Peyer's patch (tissue), 4 donors: ENCODE data around the gene GLRX3. TPM values are rescaled to one million over a fixed set of nuclear protein-coding genes. Genes with fewer than 3 reads are reported as not detected.

Source experiments
- DNase-seq, 3 donors: peaks; one replicate each; pipeline ENCODE4 v3.0.0-alpha.2; 2017 to 2019
- H3K27ac ChIP-seq, 4 donors: fragments of 200-600 bp; sonication (generic); one replicate each; pipeline ENCODE4 v1.5.1; 2016 to 2019
- H3K27me3 ChIP-seq, 2 donors: fragments of 200-600 bp; sonication (generic); one replicate each; pipeline ENCODE4 v1.5.1; 2019
- H3K36me3 ChIP-seq, 3 donors: fragments of 200-600 bp; sonication (generic); one replicate each; pipeline ENCODE4 v1.5.1; 2016 to 2019
- H3K4me1 ChIP-seq, 4 donors: fragments of 200-600 bp; sonication (generic); one replicate each; pipeline ENCODE4 v1.5.1; 2016 to 2019
- H3K4me3 ChIP-seq, 4 donors: fragments of 200-600 bp; sonication (generic); 1 replicate in 3 of 4; 2 replicates in 1 of 4; pipeline ENCODE4 v1.5.1; 2016 to 2019; ENCODE audit warnings: mild to moderate bottlenecking in 1 of 4
- H3K9me3 ChIP-seq, 4 donors: fragments of 200-600 bp; sonication (generic); one replicate each; pipeline ENCODE4 v1.5.1; 2016 to 2019; ENCODE audit warnings: mild to moderate bottlenecking in 1 of 4
- CTCF ChIP-seq, 6 experiments: fragments of 450-650 bp in 4 of 6; fragments of 200-600 bp in 2 of 6; sonication (generic) in 1 of 6; IDR thresholded peaks; one replicate each; pipeline ENCODE4 v1.5.1; 2017 to 2019; ENCODE audit warnings: antibody characterized with exemption in 6 of 6, mild to moderate bottlenecking in 3 of 6, moderate library complexity in 1 of 6
- POLR2A ChIP-seq, 2 donors: fragments of 450-650 bp; IDR thresholded peaks; one replicate each; pipeline ENCODE4 v1.5.1; 2017; ENCODE audit warnings: antibody characterized with exemption in 2 of 2, mild to moderate bottlenecking in 2 of 2, moderate library complexity in 2 of 2
- total RNA-seq, 4 donors: library from RNA; depleted of rRNA; stranded (reverse); fragments of >200 nt; gene quantifications; one replicate each; pipeline ENCODE4 v1.1.0, GENCODE V29; 2016

The GLRX3 gene
- total RNA-seq, 4 donors from 2014 or later: 23.9 to 53.8 (median 30.6) TPM

GRCh38 chr10:130194991-130195645 lies 58.9 kb downstream of the GLRX3 start:
- Histone ChIP-seq H3K4me3 (no peak overlapping the region), H3K27me3 (no peaks in the 10 kb centered on the region), H3K36me3 (no peaks in the 10 kb centered on the region), H3K4me1 (peaks cover 0 to 8% (median 5%) of the 10 kb centered on the region in 4 donors), H3K9me3 (no peaks in the 10 kb centered on the region), H3K27ac (no peak overlapping the region)
- no peak for DNase-seq
- no peak for TF ChIP-seq CTCF (IDR thresholded peaks at IDR 0.05)

GRCh38 chr10:130195746-130196294 lies 59.6 kb downstream of the GLRX3 start:
- no peak for DNase-seq
- H3K36me3 ChIP-seq: no peaks in the 10 kb centered on the region
- no peak overlapping the region for H3K27ac ChIP-seq
- no peaks in the 10 kb centered on the region for H3K9me3 ChIP-seq
- H3K4me1 ChIP-seq: peaks cover 0 to 2% (median under 1%) of the 10 kb centered on the region in 4 donors
- TF ChIP-seq POLR2A (IDR thresholded peaks at IDR 0.05): no peak
- no peak for TF ChIP-seq CTCF (IDR thresholded peaks at IDR 0.05)
- no peaks in the 10 kb centered on the region for H3K27me3 ChIP-seq
- no peak overlapping the region for H3K4me3 ChIP-seq

- Histone ChIP-seq H3K4me3 (no peak overlapping the region), H3K9me3 (no peaks in the 10 kb centered on the region), H3K4me1 (no peaks in the 10 kb centered on the region), H3K27ac (no peak overlapping the region), H3K36me3 (no peaks in the 10 kb centered on the region), H3K27me3 (no peaks in the 10 kb centered on the region)
- no peak for DNase-seq
- no peak for TF ChIP-seq POLR2A (IDR thresholded peaks at IDR 0.05)
- TF ChIP-seq CTCF (IDR thresholded peaks at IDR 0.05): no peak
These were observed 60.6 kb downstream of the GLRX3 start for GRCh38 chr10:130196511-130197487.

GRCh38 chr10:130198651-130199050 lies 62.5 kb downstream of the GLRX3 start:
- no peak overlapping the region for H3K4me3 ChIP-seq
- no peak for DNase-seq
- no peaks in the 10 kb centered on the region for H3K27me3 ChIP-seq
- H3K36me3 ChIP-seq: no peaks in the 10 kb centered on the region
- TF ChIP-seq POLR2A (IDR thresholded peaks at IDR 0.05): no peak
- TF ChIP-seq CTCF (IDR thresholded peaks at IDR 0.05): no peak
- H3K9me3 ChIP-seq: no peaks in the 10 kb centered on the region
- no peak overlapping the region for H3K27ac ChIP-seq
- H3K4me1 ChIP-seq: no peaks in the 10 kb centered on the region

- Histone ChIP-seq H3K27ac (no peak overlapping the region), H3K4me1 (no peaks in the 10 kb centered on the region), H3K4me3 (no peak overlapping the region), H3K27me3 (no peaks in the 10 kb centered on the region), H3K36me3 (no peaks in the 10 kb centered on the region), H3K9me3 (no peaks in the 10 kb centered on the region)
- no peak for DNase-seq
- TF ChIP-seq POLR2A (IDR thresholded peaks at IDR 0.05) (no peak), CTCF (IDR thresholded peaks at IDR 0.05) (no peak)
These were observed 64.2 kb downstream of the GLRX3 start for GRCh38 chr10:130200179-130201042.
